ENCODE data around the gene CST7.
"Not testable (repeated sequence)": the region's sequence is repeated elsewhere in the genome, so short reads cannot be mapped to it uniquely, and the experiment has no call there.

The CST7 gene

GRCh38 chr20:24995741-24996448 lies 46.8 kb downstream of the CST7 start:
- Histone ChIP-seq H3K4me1 (ENCODE audit: insufficient read depth, insufficient read length) (peaks cover 4% of the 10 kb centered on the region), H3K36me3 (ENCODE audit: insufficient read depth, insufficient read length, low read length) (no peaks in the 10 kb centered on the region), H3K4me3 (ENCODE audit: insufficient read length, low read depth) (no peak overlapping the region), H3K9me3 (ENCODE audit: insufficient read depth, low read length) (no peaks in the 10 kb centered on the region), H3K27me3 (ENCODE audit: insufficient read depth, insufficient read length) (no peaks in the 10 kb centered on the region), H3K9ac (ENCODE audit: insufficient read length, low read depth) (no peak overlapping the region)
- TF ChIP-seq ZNF274 (IDR thresholded peaks at IDR 0.05; ENCODE audit: low read depth, low read length) (no peak), SUZ12 (IDR thresholded peaks at IDR 0.05; ENCODE audit: extremely low read depth, insufficient read depth, insufficient read length) (no peak), YY1 (IDR thresholded peaks at IDR 0.05; ENCODE audit: insufficient read depth, insufficient read length) (no peak)
- DNase-seq (ENCODE audit: low read depth, low spot score), result no peak

- no peaks in the 10 kb centered on the region for H3K9me3 ChIP-seq (ENCODE audit: insufficient read depth, low read length)
- TF ChIP-seq SUZ12 (IDR thresholded peaks at IDR 0.05; ENCODE audit: extremely low read depth, insufficient read depth, insufficient read length) (no peak), YY1 (IDR thresholded peaks at IDR 0.05; ENCODE audit: insufficient read depth, insufficient read length) (no peak), ZNF274 (IDR thresholded peaks at IDR 0.05; ENCODE audit: low read depth, low read length) (no peak)
These were observed 47.6 kb downstream of the CST7 start for GRCh38 chr20:24996449-24997377.

GRCh38 chr20:24998121-24998520 lies 49.1 kb downstream of the CST7 start:
- Histone ChIP-seq H3K9me3 (ENCODE audit: insufficient read depth, low read length) (no peaks in the 10 kb centered on the region), H3K4me1 (ENCODE audit: insufficient read depth, insufficient read length) (peaks cover 4% of the 10 kb centered on the region), H3K4me3 (ENCODE audit: insufficient read length, low read depth) (no peak overlapping the region), H3K27me3 (ENCODE audit: insufficient read depth, insufficient read length) (no peaks in the 10 kb centered on the region), H3K9ac (ENCODE audit: insufficient read length, low read depth) (no peak overlapping the region), H3K36me3 (ENCODE audit: insufficient read depth, insufficient read length, low read length) (no peaks in the 10 kb centered on the region)
- DNase-seq (ENCODE audit: low read depth, low spot score), result no peak
- TF ChIP-seq YY1 (IDR thresholded peaks at IDR 0.05; ENCODE audit: insufficient read depth, insufficient read length) (no peak), SUZ12 (IDR thresholded peaks at IDR 0.05; ENCODE audit: extremely low read depth, insufficient read depth, insufficient read length) (no peak), ZNF274 (IDR thresholded peaks at IDR 0.05; ENCODE audit: low read depth, low read length) (no peak)

More at GRCh38 chr20:24996449-24997377, 47.6 kb downstream of the CST7 start:
- H3K4me1 ChIP-seq (ENCODE audit: insufficient read depth, insufficient read length), result peaks cover 4% of the 10 kb centered on the region
- no peak overlapping the region for H3K4me3 ChIP-seq (ENCODE audit: insufficient read length, low read depth)
- no peak overlapping the region for H3K9ac ChIP-seq (ENCODE audit: insufficient read length, low read depth)
- H3K27me3 ChIP-seq (ENCODE audit: insufficient read depth, insufficient read length), result no peaks in the 10 kb centered on the region
- no peaks in the 10 kb centered on the region for H3K36me3 ChIP-seq (ENCODE audit: insufficient read depth, insufficient read length, low read length)
- DNase-seq (ENCODE audit: low read depth, low spot score), result no peak

- H3K9me3 ChIP-seq (ENCODE audit: insufficient read depth, low read length), result no peaks in the 10 kb centered on the region
- H3K4me1 ChIP-seq (ENCODE audit: insufficient read depth, insufficient read length), result peaks cover 4% of the 10 kb centered on the region
- no peaks in the 10 kb centered on the region for H3K27me3 ChIP-seq (ENCODE audit: insufficient read depth, insufficient read length)
- no peak overlapping the region for H3K4me3 ChIP-seq (ENCODE audit: insufficient read length, low read depth)
- no peaks in the 10 kb centered on the region for H3K36me3 ChIP-seq (ENCODE audit: insufficient read depth, insufficient read length, low read length)
- no peak overlapping the region for H3K9ac ChIP-seq (ENCODE audit: insufficient read length, low read depth)
- no peak for DNase-seq (ENCODE audit: low read depth, low spot score)
- no peak for TF ChIP-seq SUZ12 (IDR thresholded peaks at IDR 0.05; ENCODE audit: extremely low read depth, insufficient read depth, insufficient read length)
- TF ChIP-seq YY1 (IDR thresholded peaks at IDR 0.05; ENCODE audit: insufficient read depth, insufficient read length), result no peak
- TF ChIP-seq ZNF274 (IDR thresholded peaks at IDR 0.05; ENCODE audit: low read depth, low read length), result no peak
These were observed 49.8 kb downstream of the CST7 start for GRCh38 chr20:24998631-24999445.

GRCh38 chr20:24999568-24999967 lies 50.5 kb downstream of the CST7 start:
- TF ChIP-seq SUZ12 (IDR thresholded peaks at IDR 0.05; ENCODE audit: extremely low read depth, insufficient read depth, insufficient read length), result no peak
- TF ChIP-seq ZNF274 (IDR thresholded peaks at IDR 0.05; ENCODE audit: low read depth, low read length), result no peak
- TF ChIP-seq YY1 (IDR thresholded peaks at IDR 0.05; ENCODE audit: insufficient read depth, insufficient read length), result no peak
- H3K4me1 ChIP-seq (ENCODE audit: insufficient read depth, insufficient read length), result peaks cover 4% of the 10 kb centered on the region
- H3K27me3 ChIP-seq (ENCODE audit: insufficient read depth, insufficient read length), result no peaks in the 10 kb centered on the region
- no peak for DNase-seq (ENCODE audit: low read depth, low spot score)
- no peaks in the 10 kb centered on the region for H3K9me3 ChIP-seq (ENCODE audit: insufficient read depth, low read length)
- no peak overlapping the region for H3K9ac ChIP-seq (ENCODE audit: insufficient read length, low read depth)
- H3K4me3 ChIP-seq (ENCODE audit: insufficient read length, low read depth), result no peak overlapping the region
- no peaks in the 10 kb centered on the region for H3K36me3 ChIP-seq (ENCODE audit: insufficient read depth, insufficient read length, low read length)

GRCh38 chr20:25000268-25000801 lies 51.3 kb downstream of the CST7 start:
- Histone ChIP-seq H3K36me3 (ENCODE audit: insufficient read depth, insufficient read length, low read length) (no peaks in the 10 kb centered on the region), H3K4me3 (ENCODE audit: insufficient read length, low read depth) (no peak overlapping the region), H3K4me1 (ENCODE audit: insufficient read depth, insufficient read length) (peaks cover under 1% of the 10 kb centered on the region), H3K9me3 (ENCODE audit: insufficient read depth, low read length) (no peaks in the 10 kb centered on the region), H3K9ac (ENCODE audit: insufficient read length, low read depth) (no peak overlapping the region), H3K27me3 (ENCODE audit: insufficient read depth, insufficient read length) (no peaks in the 10 kb centered on the region)
- TF ChIP-seq ZNF274 (IDR thresholded peaks at IDR 0.05; ENCODE audit: low read depth, low read length), result no peak
- no peak for TF ChIP-seq YY1 (IDR thresholded peaks at IDR 0.05; ENCODE audit: insufficient read depth, insufficient read length)
- no peak for TF ChIP-seq SUZ12 (IDR thresholded peaks at IDR 0.05; ENCODE audit: extremely low read depth, insufficient read depth, insufficient read length)
- DNase-seq (ENCODE audit: low read depth, low spot score), result no peak

GRCh38 chr20:25001323-25001722 lies 52.3 kb downstream of the CST7 start:
- not testable (repeated sequence) for H3K4me1 ChIP-seq (ENCODE audit: insufficient read depth, insufficient read length); H3K9ac ChIP-seq (ENCODE audit: insufficient read length, low read depth); H3K27me3 ChIP-seq (ENCODE audit: insufficient read depth, insufficient read length); H3K9me3 ChIP-seq (ENCODE audit: insufficient read depth, low read length); H3K4me3 ChIP-seq (ENCODE audit: insufficient read length, low read depth); DNase-seq (ENCODE audit: low read depth, low spot score); H3K36me3 ChIP-seq (ENCODE audit: insufficient read depth, insufficient read length, low read length)

Measured in NT2/D1 (cell line).